ENCODE data around the gene MELK. TPM values are rescaled to one million over a fixed set of nuclear protein-coding genes. Genes with fewer than 3 reads are reported as not detected.

The MELK gene
- total RNA-seq, 1 experiment from 2014 or later, result 87.8 TPM

GRCh38 chr9:36603006-36603405 lies 30.3 kb downstream of the MELK start:
- H3K27ac ChIP-seq (ENCODE audit: low read depth, low read length, poor library complexity, severe bottlenecking), result no peak overlapping the region
- no peak for DNase-seq (ENCODE audit: low spot score)
- H3K9me3 ChIP-seq (ENCODE audit: low read depth, low read length, poor library complexity, severe bottlenecking), result no peaks in the 10 kb centered on the region
- POLR2A ChIA-PET (ENCODE audit: low non-redundant PET), result no interaction called here
- intact Hi-C loops (cut with micrococcal nuclease; ENCODE audit: unreplicated experiment), result no loop called here
- BruUV-seq (replicated peaks), result no TSS peak
- CTCF ChIA-PET, result no interaction called here
- no peak overlapping the region for H3K4me3 ChIP-seq (ENCODE audit: low read depth, low read length, poor library complexity, severe bottlenecking)
- peaks cover 3% of the 10 kb centered on the region for H3K4me1 ChIP-seq (ENCODE audit: insufficient read depth, low read length, poor library complexity, severe bottlenecking)
- peaks cover 70% of the 10 kb centered on the region for H3K36me3 ChIP-seq (ENCODE audit: insufficient read depth, low read length, poor library complexity, severe bottlenecking)
- no peaks in the 10 kb centered on the region for H3K27me3 ChIP-seq (replicated peaks; ENCODE audit: insufficient read depth, low read depth, low read length, poor library complexity)
- no peak for TF ChIP-seq CTCF (conservative IDR thresholded peaks at IDR 0.05; ENCODE audit: low read depth, low read length)
- no peak for TF ChIP-seq EZH2 (IDR thresholded peaks at IDR 0.05; ENCODE audit: borderline replicate concordance, low read depth, low read length, poor library complexity, severe bottlenecking)

GRCh38 chr9:36609306-36609705 lies 36.6 kb downstream of the MELK start:
- Histone ChIP-seq H3K27me3 (replicated peaks; ENCODE audit: insufficient read depth, low read depth, low read length, poor library complexity) (no peaks in the 10 kb centered on the region), H3K4me3 (ENCODE audit: low read depth, low read length, poor library complexity, severe bottlenecking) (no peak overlapping the region), H3K4me1 (ENCODE audit: insufficient read depth, low read length, poor library complexity, severe bottlenecking) (no peaks in the 10 kb centered on the region), H3K36me3 (ENCODE audit: insufficient read depth, low read length, poor library complexity, severe bottlenecking) (peaks cover 50% of the 10 kb centered on the region), H3K27ac (ENCODE audit: low read depth, low read length, poor library complexity, severe bottlenecking) (no peak overlapping the region), H3K9me3 (ENCODE audit: low read depth, low read length, poor library complexity, severe bottlenecking) (no peaks in the 10 kb centered on the region)
- POLR2A ChIA-PET (ENCODE audit: low non-redundant PET), result no interaction called here
- DNase-seq (ENCODE audit: low spot score), result no peak
- BruUV-seq (replicated peaks), result no TSS peak
- no peak for TF ChIP-seq EZH2 (IDR thresholded peaks at IDR 0.05; ENCODE audit: borderline replicate concordance, low read depth, low read length, poor library complexity, severe bottlenecking)
- CTCF ChIA-PET, result no interaction called here
- intact Hi-C loops (cut with micrococcal nuclease; ENCODE audit: unreplicated experiment), result no loop called here

- Histone ChIP-seq H3K4me3 (ENCODE audit: low read depth, low read length, poor library complexity, severe bottlenecking) (no peak overlapping the region), H3K27ac (ENCODE audit: low read depth, low read length, poor library complexity, severe bottlenecking) (no peak overlapping the region), H3K9me3 (ENCODE audit: low read depth, low read length, poor library complexity, severe bottlenecking) (no peaks in the 10 kb centered on the region), H3K36me3 (ENCODE audit: insufficient read depth, low read length, poor library complexity, severe bottlenecking) (peaks cover 7% of the 10 kb centered on the region), H3K27me3 (replicated peaks; ENCODE audit: insufficient read depth, low read depth, low read length, poor library complexity) (no peaks in the 10 kb centered on the region), H3K4me1 (ENCODE audit: insufficient read depth, low read length, poor library complexity, severe bottlenecking) (no peaks in the 10 kb centered on the region)
- ChIA-PET CTCF (no interaction called here), POLR2A (ENCODE audit: low non-redundant PET) (no interaction called here)
- TF ChIP-seq CTCF (conservative IDR thresholded peaks at IDR 0.05; ENCODE audit: low read depth, low read length) (no peak), EZH2 (IDR thresholded peaks at IDR 0.05; ENCODE audit: borderline replicate concordance, low read depth, low read length, poor library complexity, severe bottlenecking) (no peak)
- intact Hi-C loops (cut with micrococcal nuclease; ENCODE audit: unreplicated experiment), result no loop called here
- DNase-seq (ENCODE audit: low spot score), result no peak
- BruUV-seq (replicated peaks), result no TSS peak
Measured at GRCh38 chr9:36622121-36622520, 49.4 kb downstream of the MELK start.

GRCh38 chr9:36623280-36623679 lies 50.6 kb downstream of the MELK start:
- H3K4me3 ChIP-seq (ENCODE audit: low read depth, low read length, poor library complexity, severe bottlenecking), result no peak overlapping the region
- H3K4me1 ChIP-seq (ENCODE audit: insufficient read depth, low read length, poor library complexity, severe bottlenecking), result no peaks in the 10 kb centered on the region
- CTCF ChIA-PET, result no interaction called here
- no peaks in the 10 kb centered on the region for H3K9me3 ChIP-seq (ENCODE audit: low read depth, low read length, poor library complexity, severe bottlenecking)
- intact Hi-C loops (cut with micrococcal nuclease; ENCODE audit: unreplicated experiment), result no loop called here
- H3K27me3 ChIP-seq (replicated peaks; ENCODE audit: insufficient read depth, low read depth, low read length, poor library complexity), result no peaks in the 10 kb centered on the region
- no peak overlapping the region for H3K27ac ChIP-seq (ENCODE audit: low read depth, low read length, poor library complexity, severe bottlenecking)
- H3K36me3 ChIP-seq (ENCODE audit: insufficient read depth, low read length, poor library complexity, severe bottlenecking), result peaks cover 7% of the 10 kb centered on the region
- no peak for DNase-seq (ENCODE audit: low spot score)
- no TSS peak for BruUV-seq (replicated peaks)
- no peak for TF ChIP-seq CTCF (conservative IDR thresholded peaks at IDR 0.05; ENCODE audit: low read depth, low read length)
- TF ChIP-seq EZH2 (IDR thresholded peaks at IDR 0.05; ENCODE audit: borderline replicate concordance, low read depth, low read length, poor library complexity, severe bottlenecking), result no peak
- POLR2A ChIA-PET (ENCODE audit: low non-redundant PET), result no interaction called here
